Esophagus squamous epithelium (tissue), 5 donors: ENCODE measurements around the gene GP1BA. TPM values are rescaled to one million over a fixed set of nuclear protein-coding genes. Genes with fewer than 3 reads are reported as not detected.

ENCODE experiments used
- DNase-seq: peaks from one replicate; lab custom pipeline; 2025; lab: John Stamatoyannopoulos, UW
- H3K27ac ChIP-seq, 4 donors: fragments of 200-600 bp; sonication (generic); one replicate each; pipeline ENCODE4 v1.5.1; 2016 to 2019; ENCODE audit warnings: mild to moderate bottlenecking in 1 of 4
- H3K27me3 ChIP-seq, 4 donors: fragments of 200-600 bp; sonication (generic); 1 replicate in 3 of 4; 2 replicates in 1 of 4; pipeline versions ENCODE4 v1.5.1 to v1.6.0; 2017 to 2021; ENCODE audit warnings: antibody characterized with exemption in 1 of 4
- H3K36me3 ChIP-seq, 3 donors: fragments of 200-600 bp; sonication (generic); one replicate each; pipeline ENCODE4 v1.5.1; 2016 to 2019
- H3K4me1 ChIP-seq, 3 donors: fragments of 200-600 bp; sonication (generic); one replicate each; pipeline ENCODE4 v1.5.1; 2017 to 2019
- H3K4me3 ChIP-seq, 4 donors: fragments of 200-600 bp; sonication (generic); 1 replicate in 3 of 4; 2 replicates in 1 of 4; pipeline ENCODE4 v1.5.1; 2016 to 2019; ENCODE audit warnings: mild to moderate bottlenecking in 2 of 4, moderate library complexity in 1 of 4
- H3K9me3 ChIP-seq, 3 donors: fragments of 200-600 bp; sonication (generic); one replicate each; pipeline ENCODE4 v1.5.1; 2016 to 2019
- CTCF ChIP-seq, 6 experiments: fragments of 450-650 bp in 4 of 6; fragments of 200-600 bp in 2 of 6; sonication (generic) in 2 of 6; IDR thresholded peaks; one replicate each; pipeline ENCODE4 v1.5.1; 2016 to 2019; ENCODE audit warnings: antibody characterized with exemption in 6 of 6, mild to moderate bottlenecking in 4 of 6, moderate library complexity in 4 of 6
- POLR2A ChIP-seq, 4 donors: fragments of 450-650 bp; IDR thresholded peaks; one replicate each; pipeline ENCODE4 v1.6.1; 2017; ENCODE audit warnings: antibody characterized with exemption in 4 of 4, mild to moderate bottlenecking in 4 of 4, moderate library complexity in 3 of 4
- WGBS, 2 donors: methylation state at CpG; one replicate each; pipeline ENCODE4 v1.1.5; 2018; 5-methylcytosine and 5-hydroxymethylcytosine counted together
- intact Hi-C: fragments of 100-400 bp; cut with DNase I; formaldehyde crosslinking; loops from one replicate; pipeline ENCODE4 v1.15.0; 2022
- total RNA-seq, 4 donors: library from RNA; depleted of rRNA; stranded (reverse); fragments of >200 nt; gene quantifications; one replicate each; pipeline ENCODE4 v1.1.0, GENCODE V29; 2016
- donor health status: DM: yes; HTN: yes; CAD: no.

The GP1BA gene
- total RNA-seq, 4 donors from 2014 or later = not detected

DNA sequence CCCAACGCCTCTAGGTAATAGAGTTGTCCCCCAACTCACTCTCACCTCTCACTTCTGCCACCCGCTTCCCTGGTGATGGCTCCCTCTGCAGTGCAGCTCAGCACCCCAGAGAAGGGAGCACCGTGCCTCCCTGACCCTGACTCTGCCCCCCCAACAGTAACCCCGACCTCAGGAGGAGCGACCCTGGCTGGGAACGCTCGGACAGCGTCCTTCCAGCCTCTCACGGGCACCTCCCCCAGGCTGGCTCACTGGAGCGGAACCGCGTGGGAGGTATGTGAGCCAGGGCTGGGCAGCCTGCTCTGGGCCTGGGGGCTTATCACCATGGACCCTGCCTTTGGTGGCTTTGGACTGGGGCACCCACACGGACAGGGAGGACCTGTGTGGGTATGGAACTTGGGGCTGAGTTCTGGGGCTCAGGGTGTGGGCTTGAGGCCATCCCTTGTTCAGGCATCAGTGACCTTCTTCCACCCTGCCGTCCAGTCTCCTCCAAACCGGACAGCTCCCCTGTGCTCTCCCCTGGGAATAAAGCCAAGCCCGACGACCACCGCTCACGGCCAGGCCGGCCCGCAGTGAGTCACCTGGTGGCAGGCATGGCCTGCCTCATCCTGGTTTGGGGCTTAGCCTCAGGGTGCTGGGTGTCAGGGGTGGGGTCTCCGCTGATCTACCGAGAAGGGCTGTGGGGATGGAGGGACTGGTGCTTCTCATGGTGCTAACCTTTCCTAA is 39.4 kb upstream of the GP1BA start:
- H3K4me1 ChIP-seq = no peaks in the 10 kb centered on the region
- WGBS, 2 donors = 100% methylated on average over 3 of the region's 23 CpGs; no CpG with 5 or more reads in 1 of the 2 donors
- H3K36me3 ChIP-seq = peaks cover 74 to 100% (median 78%) of the 10 kb centered on the region in 3 donors
- TF ChIP-seq CTCF (IDR thresholded peaks at IDR 0.05) (no peak), POLR2A (IDR thresholded peaks at IDR 0.05) (no peak)
- intact Hi-C loops = no loop called here
- H3K27ac ChIP-seq = no peak overlapping the region
- H3K9me3 ChIP-seq = no peaks in the 10 kb centered on the region
- DNase-seq = no peak
- H3K4me3 ChIP-seq = no peak overlapping the region
- H3K27me3 ChIP-seq = no peaks in the 10 kb centered on the region

DNA sequence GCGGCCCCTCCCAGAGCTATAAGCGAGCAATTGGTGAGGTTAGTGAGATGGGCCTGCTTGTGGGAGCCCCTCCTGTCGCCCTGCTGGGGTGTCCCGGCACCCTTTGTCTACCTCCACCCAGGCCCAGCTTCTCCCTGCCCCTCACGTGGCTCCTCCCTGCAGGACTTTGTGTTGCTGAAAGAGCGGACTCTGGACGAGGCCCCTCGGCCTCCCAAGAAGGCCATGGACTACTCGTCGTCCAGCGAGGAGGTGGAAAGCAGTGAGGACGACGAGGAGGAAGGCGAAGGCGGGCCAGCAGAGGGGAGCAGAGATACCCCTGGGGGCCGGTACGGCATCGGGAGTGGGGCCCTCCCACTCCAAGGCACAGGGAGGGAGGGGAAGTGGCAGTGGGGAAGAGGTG is 38.8 kb upstream of the GP1BA start:
- intact Hi-C loops = no loop called here

DNA sequence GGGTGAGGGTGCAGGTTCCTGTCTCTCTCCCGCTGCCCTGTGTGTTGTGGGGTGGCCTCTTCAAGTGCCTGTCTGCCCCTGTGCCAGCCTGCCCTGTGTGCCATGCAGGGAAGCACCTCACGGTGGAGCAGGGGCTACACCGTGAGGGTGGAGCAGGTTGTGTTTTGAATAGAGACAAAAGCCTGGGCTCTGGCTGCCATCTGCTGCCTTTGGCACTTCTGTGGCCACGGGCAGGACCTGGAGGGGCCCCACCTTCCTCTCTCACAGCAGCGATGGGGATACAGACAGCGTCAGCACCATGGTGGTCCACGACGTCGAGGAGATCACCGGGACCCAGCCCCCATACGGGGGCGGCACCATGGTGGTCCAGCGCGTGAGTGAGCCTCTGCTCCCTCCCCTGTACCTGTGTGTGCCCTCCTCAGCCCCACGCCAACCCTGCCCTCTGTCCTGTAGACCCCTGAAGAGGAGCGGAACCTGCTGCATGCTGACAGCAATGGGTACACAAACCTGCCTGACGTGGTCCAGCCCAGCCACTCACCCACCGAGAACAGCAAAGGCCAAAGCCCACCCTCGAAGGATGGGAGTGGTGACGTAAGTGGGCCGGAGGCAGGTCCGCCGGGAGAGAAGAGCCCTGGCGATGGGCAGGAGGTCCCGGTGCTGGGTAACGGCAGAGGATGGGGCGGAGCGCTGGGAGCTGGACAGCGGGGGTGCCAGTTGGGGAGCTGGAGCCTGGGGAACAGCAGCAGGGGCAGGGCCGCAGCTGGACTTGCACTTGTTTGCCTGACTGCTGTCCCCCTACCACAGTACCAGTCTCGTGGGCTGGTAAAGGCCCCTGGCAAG is 38.1 kb upstream of the GP1BA start:
- H3K27ac ChIP-seq = no peak overlapping the region
- intact Hi-C loops = no loop called here
- peaks cover under 1 to 9% (median 5%) of the 10 kb centered on the region in 3 donors for H3K4me1 ChIP-seq
- H3K36me3 ChIP-seq = peaks cover 67 to 96% (median 74%) of the 10 kb centered on the region in 3 donors
- H3K9me3 ChIP-seq = no peaks in the 10 kb centered on the region
- H3K27me3 ChIP-seq = peaks cover 0 to 3% (median 0%) of the 10 kb centered on the region in 4 donors
- 79 to 97% methylated on average over 7 to 24 of the region's 31 CpGs for WGBS, 2 donors
- TF ChIP-seq POLR2A (IDR thresholded peaks at IDR 0.05) (no peak), CTCF (IDR thresholded peaks at IDR 0.05) (no peak)
- DNase-seq = no peak
- H3K4me3 ChIP-seq = no peak overlapping the region

More for the DNA sequence above, 38.8 kb upstream of the GP1BA start:
- peaks cover 68 to 100% (median 74%) of the 10 kb centered on the region in 3 donors for H3K36me3 ChIP-seq
- no peaks in the 10 kb centered on the region for H3K27me3 ChIP-seq
- no peak for TF ChIP-seq CTCF (IDR thresholded peaks at IDR 0.05)
- TF ChIP-seq POLR2A (IDR thresholded peaks at IDR 0.05) = no peak
- no peak overlapping the region for H3K4me3 ChIP-seq
- H3K4me1 ChIP-seq = peaks cover 0 to 2% (median 0%) of the 10 kb centered on the region in 3 donors
- H3K9me3 ChIP-seq = no peaks in the 10 kb centered on the region
- WGBS, 2 donors = 84 to 93% methylated on average over 3 to 14 of the region's 18 CpGs
- no peak for DNase-seq
- H3K27ac ChIP-seq = no peak overlapping the region

GRCh38 chr17:4895121-4895520 is 37.0 kb upstream of the GP1BA start:
- intact Hi-C loops = no loop called here
- H3K27ac ChIP-seq = no peak overlapping the region
- peaks cover 59 to 84% (median 65%) of the 10 kb centered on the region in 3 donors for H3K36me3 ChIP-seq
- no peak for TF ChIP-seq CTCF (IDR thresholded peaks at IDR 0.05)
- WGBS, 2 donors = 40 to 100% methylated on average over 1 to 2 of the region's 13 CpGs
- no peak overlapping the region for H3K4me3 ChIP-seq
- peaks cover 0 to 15% (median 0%) of the 10 kb centered on the region in 4 donors for H3K27me3 ChIP-seq
- no peak for DNase-seq
- H3K9me3 ChIP-seq = no peaks in the 10 kb centered on the region
- peaks cover 11 to 21% (median 17%) of the 10 kb centered on the region in 3 donors for H3K4me1 ChIP-seq
